OCI-LY7 (cell line): ENCODE data around the gene RTEL1. TPM values are rescaled to one million over a fixed set of nuclear protein-coding genes. Genes with fewer than 3 reads are reported as not detected.
A peak's percentile ranks its signal among the peaks of the same experiment; 100 is the strongest.

Experiments used
- BruUV-seq: library from RNA; stranded (reverse); fragments of 400-500 nt; replicated peaks from 2 replicates; lab custom pipeline; 2021; lab: Mats Ljungman, UMichigan
- CTCF ChIA-PET: fragments of 300-600 bp; sonication (Branson Sonifier 250); formaldehyde crosslinking; loops from one replicate; lab custom pipeline; 2022; ENCODE audit warnings: antibody characterized with exemption; ENCODE audit not compliant: unreplicated experiment; lab: Charles Lee
- POLR2A ChIA-PET: fragments of 300-600 bp; sonication (Branson Sonifier 250); formaldehyde crosslinking; loops from one replicate; lab custom pipeline; 2022; ENCODE audit warnings: antibody characterized with exemption; lab: Charles Lee
- DNase-seq: peaks from one replicate; pipeline ENCODE4 v3.0.0-alpha.2; 2015; ENCODE audit warnings: low spot score
- H2AFZ ChIP-seq: fragments of 200-600 bp; sonication (generic), shearing (Covaris generic); 2 replicates; pipeline ENCODE4 v1.6.1; 2014; ENCODE audit warnings: mild to moderate bottlenecking, antibody characterized with exemption, low read length, moderate library complexity
- H3K27ac ChIP-seq: fragments of 200-600 bp; sonication (generic); 2 replicates; pipeline ENCODE4 v1.5.1; 2014; ENCODE audit warnings: mixed run types, low read depth, mild to moderate bottlenecking, moderate library complexity, low read length, inconsistent platforms; ENCODE audit not compliant: poor library complexity, severe bottlenecking
- H3K36me3 ChIP-seq: fragments of 200-600 bp; sonication (generic); 2 replicates; pipeline ENCODE4 v1.6.1; 2014; ENCODE audit warnings: mild to moderate bottlenecking, antibody characterized with exemption, low read length, moderate library complexity, mixed read lengths; ENCODE audit not compliant: insufficient read depth
- H3K4me1 ChIP-seq: fragments of 200-600 bp; sonication (generic); 2 replicates; pipeline ENCODE4 v1.5.1; 2014; ENCODE audit warnings: mild to moderate bottlenecking, low read length; ENCODE audit not compliant: insufficient read depth, poor library complexity, severe bottlenecking
- H3K4me2 ChIP-seq: fragments of 200-600 bp; sonication (generic); 2 replicates; pipeline ENCODE4 v1.6.1; 2014; ENCODE audit warnings: mild to moderate bottlenecking, low read length
- H3K4me3 ChIP-seq: fragments of 200-600 bp; sonication (generic); 2 replicates; pipeline ENCODE4 v1.5.1; 2014; ENCODE audit warnings: mild to moderate bottlenecking, low read depth, low read length; ENCODE audit not compliant: poor library complexity, severe bottlenecking
- H3K79me2 ChIP-seq: fragments of 200-600 bp; sonication (generic); 2 replicates; pipeline ENCODE4 v1.6.1; 2016; ENCODE audit warnings: low read depth, mild to moderate bottlenecking, low read length, moderate library complexity, mixed read lengths; ENCODE audit not compliant: insufficient read depth
- H3K9me2 ChIP-seq: fragments of 200-600 bp; sonication (generic); 2 replicates; pipeline ENCODE4 v1.6.1; 2016; ENCODE audit warnings: mild to moderate bottlenecking, low read length, mixed read lengths; ENCODE audit not compliant: insufficient read depth
- H3K9me3 ChIP-seq: fragments of 200-600 bp; sonication (generic); 2 replicates; pipeline ENCODE4 v1.6.1; 2014; ENCODE audit warnings: mild to moderate bottlenecking, mixed run types, low read length, mixed read lengths
- H4K20me1 ChIP-seq: fragments of 200-600 bp; sonication (generic); 2 replicates; pipeline ENCODE4 v1.6.1; 2014; ENCODE audit warnings: mild to moderate bottlenecking, antibody characterized with exemption, low read length, moderate library complexity, mixed read lengths; ENCODE audit not compliant: insufficient read depth
- EZH2phosphoT487 ChIP-seq: fragments of 200-600 bp; sonication (generic); IDR thresholded peaks from 2 replicates; pipeline ENCODE4 v1.6.1; 2018; ENCODE audit warnings: low read depth, borderline replicate concordance, mild to moderate bottlenecking, mixed run types, antibody characterized with exemption, low read length, moderate library complexity, mixed read lengths
- intact Hi-C: fragments of 100-400 bp; cut with micrococcal nuclease; formaldehyde crosslinking; loops from one replicate; pipeline ENCODE4 v1.10.0; 2022; ENCODE audit not compliant: unreplicated experiment
- total RNA-seq, 2 experiments: library from RNA; depleted of rRNA in 1 of 2; stranded (reverse); fragments of >200 nt in 1 of 2; shearing (Covaris generic) in 1 of 2; gene quantifications; 2 replicates each; pipeline ENCODE4 v1.2.3, GENCODE V29; 2014 to 2022
- TF ChIP-seq, protein P1 (sequence below): fragments of 200-600 bp; sonication (generic); conservative IDR thresholded peaks from 2 replicates; pipeline ENCODE4 v1.5.1; 2014; ENCODE audit warnings: mild to moderate bottlenecking, antibody characterized with exemption, low read length, moderate library complexity, mixed read lengths

Gene RTEL1
- total RNA-seq, 2 experiments from 2014 or later: 22.5 to 47.2 TPM

DNA sequence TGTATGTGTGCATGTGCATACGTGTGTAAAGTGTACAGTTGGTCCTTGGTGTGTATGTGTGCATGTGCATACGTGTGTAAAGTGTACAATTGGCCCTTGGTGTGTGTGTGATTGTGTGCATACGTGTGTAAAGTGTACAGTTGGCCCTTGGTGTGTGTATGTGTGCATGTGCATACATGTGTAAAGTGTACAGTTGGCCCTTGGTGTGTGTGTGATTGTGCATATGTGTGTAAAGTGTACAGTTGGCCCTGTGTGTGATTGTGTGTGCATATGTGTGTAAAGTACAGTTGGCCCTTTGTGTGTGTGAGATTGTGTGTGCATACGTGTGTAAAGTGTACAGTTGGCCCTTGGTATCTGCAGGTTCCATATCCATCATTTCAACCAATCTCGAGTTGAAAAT, 73.3 kb downstream of the RTEL1 start:
- Histone ChIP-seq H3K9me2 (no peaks in the 10 kb centered on the region), H3K4me3 (peak overlapping the region; percentile 55), H2AFZ (no peak overlapping the region), H3K4me2 (peak overlapping the region; percentile 77), H3K36me3 (peaks cover 61% of the 10 kb centered on the region), H3K27ac (peak overlapping the region; percentile 97), H3K4me1 (peaks cover 77% of the 10 kb centered on the region), H4K20me1 (no peaks in the 10 kb centered on the region), H3K9me3 (peaks cover 7% of the 10 kb centered on the region; the same call in 1 of the 2 replicates), H3K79me2 (peaks cover 25% of the 10 kb centered on the region)
- intact Hi-C loops: no loop called here
- ChIA-PET CTCF (no interaction called here), POLR2A (no interaction called here)
- no peak for DNase-seq
- TF ChIP-seq, protein P1, sequence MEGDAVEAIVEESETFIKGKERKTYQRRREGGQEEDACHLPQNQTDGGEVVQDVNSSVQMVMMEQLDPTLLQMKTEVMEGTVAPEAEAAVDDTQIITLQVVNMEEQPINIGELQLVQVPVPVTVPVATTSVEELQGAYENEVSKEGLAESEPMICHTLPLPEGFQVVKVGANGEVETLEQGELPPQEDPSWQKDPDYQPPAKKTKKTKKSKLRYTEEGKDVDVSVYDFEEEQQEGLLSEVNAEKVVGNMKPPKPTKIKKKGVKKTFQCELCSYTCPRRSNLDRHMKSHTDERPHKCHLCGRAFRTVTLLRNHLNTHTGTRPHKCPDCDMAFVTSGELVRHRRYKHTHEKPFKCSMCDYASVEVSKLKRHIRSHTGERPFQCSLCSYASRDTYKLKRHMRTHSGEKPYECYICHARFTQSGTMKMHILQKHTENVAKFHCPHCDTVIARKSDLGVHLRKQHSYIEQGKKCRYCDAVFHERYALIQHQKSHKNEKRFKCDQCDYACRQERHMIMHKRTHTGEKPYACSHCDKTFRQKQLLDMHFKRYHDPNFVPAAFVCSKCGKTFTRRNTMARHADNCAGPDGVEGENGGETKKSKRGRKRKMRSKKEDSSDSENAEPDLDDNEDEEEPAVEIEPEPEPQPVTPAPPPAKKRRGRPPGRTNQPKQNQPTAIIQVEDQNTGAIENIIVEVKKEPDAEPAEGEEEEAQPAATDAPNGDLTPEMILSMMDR: no peak
- TF ChIP-seq EZH2phosphoT487: no peak
- BruUV-seq: no TSS peak

DNA sequence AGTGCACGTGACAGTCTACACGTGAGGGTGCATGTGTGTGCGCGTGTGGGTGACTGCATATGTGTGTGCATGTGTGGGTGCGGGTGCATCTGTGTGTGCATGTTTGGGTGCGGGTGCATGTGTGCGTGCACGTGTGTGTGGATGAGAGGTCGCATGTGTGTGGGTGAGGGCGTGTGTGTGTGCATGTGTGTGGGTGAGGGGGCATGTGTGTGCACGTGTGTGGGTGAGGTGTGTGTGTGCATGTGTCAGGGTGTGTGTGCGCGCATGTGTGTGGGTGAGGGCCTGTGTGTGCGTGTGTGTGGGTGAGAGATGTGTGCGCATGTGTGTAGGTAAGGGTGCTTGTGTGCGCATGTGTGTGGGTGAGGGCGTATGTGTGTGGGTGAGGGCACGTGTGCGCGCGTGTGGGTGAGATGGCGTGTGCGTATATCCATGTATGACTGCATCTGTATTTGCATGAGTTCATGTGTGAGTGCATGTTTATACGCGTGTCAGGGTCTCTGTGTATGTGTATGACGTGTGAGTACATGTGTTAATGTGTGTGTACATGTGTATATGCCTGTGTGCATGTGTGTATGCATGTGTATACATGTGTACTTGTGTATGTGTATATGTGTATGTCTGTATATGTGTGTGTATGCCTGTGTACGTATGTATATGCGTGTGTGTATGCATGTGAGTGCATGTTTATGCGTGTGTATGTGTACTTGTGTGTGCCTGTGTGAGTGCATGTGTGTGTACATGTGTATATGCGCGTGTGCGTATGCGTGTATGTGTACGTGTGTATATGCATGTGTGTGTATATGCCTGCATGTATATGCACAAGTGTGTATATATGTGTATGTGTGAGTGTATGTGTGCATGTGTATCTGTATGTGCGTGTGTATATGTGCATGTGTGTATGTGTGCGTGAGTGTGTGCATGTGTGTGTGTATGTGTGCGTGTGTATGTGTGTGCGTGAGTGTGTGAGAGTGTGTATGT, 74.3 kb downstream of the RTEL1 start:
- POLR2A ChIA-PET: no interaction called here
- Histone ChIP-seq H3K4me3 (peak overlapping the region; percentile 55), H2AFZ (no peak overlapping the region), H3K79me2 (peaks cover 17% of the 10 kb centered on the region), H3K9me2 (no peaks in the 10 kb centered on the region), H3K36me3 (peaks cover 57% of the 10 kb centered on the region), H4K20me1 (no peaks in the 10 kb centered on the region), H3K9me3 (no peaks in the 10 kb centered on the region), H3K27ac (peak overlapping the region; percentile 97), H3K4me2 (peak overlapping the region; percentile 77), H3K4me1 (peaks cover 77% of the 10 kb centered on the region)
- BruUV-seq: no TSS peak
- CTCF ChIA-PET: no interaction called here
- intact Hi-C loops: no loop called here
- no peak for TF ChIP-seq EZH2phosphoT487
- TF ChIP-seq, protein P1: no peak
- no peak for DNase-seq

DNA sequence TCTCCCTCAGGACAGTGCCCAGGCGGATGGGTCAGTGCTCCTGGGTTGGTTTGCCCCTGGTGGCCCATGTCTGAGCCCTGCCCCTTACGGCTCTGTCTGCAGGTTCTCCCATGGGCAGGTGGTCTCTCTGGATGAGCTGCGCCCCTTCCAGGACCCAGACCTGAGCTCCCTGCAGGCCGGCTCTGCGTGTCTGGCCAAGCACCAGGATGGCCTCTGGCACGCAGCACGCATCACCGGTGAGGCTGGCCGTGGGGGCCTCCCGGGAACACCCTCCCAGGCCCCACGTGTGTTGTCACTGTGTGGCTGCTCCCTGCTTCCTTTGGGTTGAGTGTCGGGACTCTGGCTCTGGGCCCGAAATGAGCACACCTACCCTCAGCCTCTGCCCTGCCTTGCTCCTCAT, 75.0 kb downstream of the RTEL1 start:
- Histone ChIP-seq H3K9me3 (no peaks in the 10 kb centered on the region), H4K20me1 (no peaks in the 10 kb centered on the region), H3K9me2 (no peaks in the 10 kb centered on the region), H3K27ac (peak overlapping the region; percentile 97), H3K4me3 (no peak overlapping the region), H3K4me1 (peaks cover 77% of the 10 kb centered on the region), H3K36me3 (peaks cover 58% of the 10 kb centered on the region), H2AFZ (no peak overlapping the region), H3K4me2 (no peak overlapping the region), H3K79me2 (peaks cover 17% of the 10 kb centered on the region)
- DNase-seq: no peak
- ChIA-PET CTCF (no interaction called here), POLR2A (no interaction called here)
- TF ChIP-seq, protein P1: no peak
- TF ChIP-seq EZH2phosphoT487: no peak
- intact Hi-C loops: no loop called here
- BruUV-seq: no TSS peak
